Kidney tubule cell (primary cell): ENCODE measurements around the gene POLR3H.
A peak's percentile ranks its signal among the peaks of the same experiment; 100 is the strongest.
"Not testable (repeated sequence)": the region's sequence is repeated elsewhere in the genome, so short reads cannot be mapped to it uniquely, and the experiment has no call there.

Experiments used
- DNase-seq: peaks from one replicate; pipeline ENCODE4 v3.0.0-alpha.2; 2018; ENCODE audit warnings: low spot score

The POLR3H gene

DNA sequence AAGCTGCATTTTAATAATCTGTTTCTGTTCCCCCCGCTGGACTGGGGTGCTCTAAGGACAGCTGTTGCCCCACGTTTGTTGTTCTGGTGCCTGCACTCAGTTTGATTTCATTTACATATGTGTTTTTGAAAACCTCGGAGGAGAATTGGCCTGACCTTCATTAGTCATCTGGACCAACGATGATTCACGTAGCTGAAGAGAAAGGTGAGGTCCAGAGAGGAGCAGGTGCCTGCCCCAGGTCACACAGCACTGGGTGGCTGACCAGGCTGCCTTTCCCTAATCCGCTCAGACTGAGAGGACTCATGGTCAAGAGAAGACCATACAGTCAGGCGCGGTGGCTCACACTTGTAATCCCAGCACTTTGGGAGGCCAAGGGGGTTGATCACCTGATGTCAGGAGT, 20.3 kb upstream of the POLR3H start:
- DNase-seq = peak; percentile 66

DNA sequence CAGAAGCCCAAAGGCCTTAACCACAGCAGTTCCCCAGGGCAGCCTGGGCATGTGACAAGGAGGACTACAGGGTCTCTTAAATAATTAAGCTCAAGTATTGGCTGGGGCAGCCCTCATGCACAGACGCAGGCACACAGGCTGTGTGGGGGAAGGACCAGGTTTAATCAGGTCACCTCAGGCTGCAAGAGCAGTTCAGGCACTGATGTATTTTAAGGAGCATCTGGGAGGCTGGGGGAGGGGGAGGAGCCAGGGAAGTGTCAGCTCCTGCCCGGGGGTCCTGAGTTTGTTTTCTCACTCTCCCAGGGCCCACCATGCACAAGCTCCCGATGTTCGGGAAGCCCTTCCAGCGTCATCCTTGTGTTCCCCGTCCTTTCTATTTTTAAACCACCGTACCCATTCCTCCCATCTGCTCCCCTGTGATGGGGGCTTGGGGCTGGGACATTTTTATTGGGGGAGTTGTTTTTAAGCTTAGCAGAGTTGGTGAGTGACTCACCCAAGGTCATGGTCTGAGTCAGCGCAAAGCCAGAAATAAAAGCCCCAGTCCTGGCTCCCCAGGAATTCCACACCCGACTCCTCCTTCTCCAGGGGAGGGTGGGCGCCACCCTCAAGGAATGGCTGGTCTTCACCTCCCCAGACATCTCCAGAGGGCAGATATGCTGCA, 18.9 kb upstream of the POLR3H start:
- DNase-seq = peak; percentile 82

DNA sequence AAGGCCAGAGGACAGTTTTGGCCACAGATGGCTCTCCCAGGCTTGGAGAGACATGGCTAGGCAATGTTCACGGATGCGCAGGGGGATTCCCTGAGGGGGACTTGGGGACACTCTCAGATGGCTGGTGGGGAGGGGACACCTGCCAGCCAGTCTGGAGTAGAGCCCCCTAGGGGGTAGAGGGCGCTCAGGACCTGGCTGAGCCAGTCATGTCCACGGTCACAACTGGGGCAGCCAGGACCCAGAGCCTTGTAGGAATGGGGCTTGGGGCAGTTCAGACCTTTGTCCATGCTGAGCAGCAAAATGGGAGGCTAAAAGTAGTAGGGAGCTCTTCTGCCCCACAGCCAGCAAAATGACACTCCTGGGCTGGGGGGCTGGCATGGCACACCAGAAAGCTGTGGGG, 18.2 kb upstream of the POLR3H start:
- no peak for DNase-seq

DNA sequence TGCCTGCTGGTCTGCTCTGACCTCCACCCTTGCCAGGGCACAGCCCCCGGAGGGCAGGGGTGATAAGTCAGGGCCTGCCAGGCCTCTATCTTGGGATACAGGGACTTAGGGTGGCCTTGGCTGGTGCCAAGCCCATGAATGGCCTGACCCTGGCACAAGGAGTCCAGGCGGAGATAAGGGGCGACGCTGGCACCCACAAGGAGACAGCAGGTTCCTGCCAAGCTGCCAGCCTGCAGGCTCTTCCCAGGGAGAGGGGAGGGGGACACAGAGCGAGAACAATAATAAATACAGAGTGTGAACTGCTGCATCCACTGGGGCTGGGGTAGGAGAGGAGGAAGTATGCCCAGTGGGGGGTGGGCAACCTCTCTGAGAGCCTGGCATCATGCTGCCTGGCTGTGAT, 17.5 kb upstream of the POLR3H start:
- no peak for DNase-seq

DNA sequence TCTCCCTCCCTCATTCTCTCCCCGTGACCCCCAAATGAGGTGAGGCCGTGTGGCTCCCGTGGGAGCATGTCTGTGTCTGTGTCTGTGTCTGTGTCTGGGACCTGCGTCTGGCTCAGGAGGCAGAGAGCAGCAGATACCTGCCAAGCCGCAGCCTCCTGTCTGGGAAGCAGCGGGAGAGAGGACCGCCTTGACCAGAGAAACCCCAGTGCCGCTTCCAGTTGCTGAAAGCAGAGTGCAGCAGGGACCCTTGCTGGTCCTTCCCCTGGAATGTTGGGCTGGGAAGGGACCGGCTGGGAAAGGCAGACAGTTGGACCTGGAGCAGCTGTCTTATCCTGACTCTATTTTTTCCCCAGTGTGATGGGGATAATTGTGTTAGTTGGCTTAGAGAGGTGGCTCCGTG, 17.1 kb upstream of the POLR3H start:
- peak; percentile 19 for DNase-seq

DNA sequence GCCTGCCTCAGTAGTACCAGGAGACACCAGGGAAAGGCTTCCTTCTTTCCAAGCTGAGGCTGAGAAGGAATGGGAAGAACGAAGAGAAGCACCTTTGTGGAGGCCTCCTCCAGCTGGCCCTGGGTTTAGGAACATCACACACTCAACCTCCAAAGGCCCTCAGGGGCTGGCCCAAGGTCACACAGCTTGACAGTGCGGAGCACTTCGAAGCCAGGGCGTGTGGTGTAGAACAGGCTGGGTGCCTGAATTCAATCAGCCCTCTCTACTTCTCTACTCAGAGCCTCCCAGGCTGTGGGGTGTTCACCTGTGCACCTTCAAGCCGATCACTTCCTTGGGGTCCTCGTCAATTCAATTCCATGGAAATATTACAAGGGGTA, 15.8 kb upstream of the POLR3H start:
- DNase-seq = no peak

DNA sequence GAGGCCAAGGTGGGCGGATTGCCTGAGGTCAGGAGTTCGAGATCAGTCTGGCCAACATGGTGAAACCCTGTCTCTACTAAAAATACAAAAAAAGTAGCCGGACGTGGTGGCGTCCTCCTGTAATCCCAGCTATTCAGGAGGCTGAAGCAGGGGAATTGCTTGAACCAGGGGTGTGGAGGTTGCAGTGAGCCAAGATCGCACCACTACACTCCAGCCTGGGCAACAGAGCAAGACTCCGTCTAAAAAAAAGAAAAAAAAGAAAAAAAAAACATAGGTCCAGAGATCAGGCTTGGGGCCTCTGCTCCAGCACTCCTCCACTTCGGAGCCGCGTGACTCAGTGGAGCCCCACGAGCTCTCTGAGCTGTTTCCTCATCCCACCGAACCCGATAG, 14.0 kb upstream of the POLR3H start:
- DNase-seq = not testable (repeated sequence)

DNA sequence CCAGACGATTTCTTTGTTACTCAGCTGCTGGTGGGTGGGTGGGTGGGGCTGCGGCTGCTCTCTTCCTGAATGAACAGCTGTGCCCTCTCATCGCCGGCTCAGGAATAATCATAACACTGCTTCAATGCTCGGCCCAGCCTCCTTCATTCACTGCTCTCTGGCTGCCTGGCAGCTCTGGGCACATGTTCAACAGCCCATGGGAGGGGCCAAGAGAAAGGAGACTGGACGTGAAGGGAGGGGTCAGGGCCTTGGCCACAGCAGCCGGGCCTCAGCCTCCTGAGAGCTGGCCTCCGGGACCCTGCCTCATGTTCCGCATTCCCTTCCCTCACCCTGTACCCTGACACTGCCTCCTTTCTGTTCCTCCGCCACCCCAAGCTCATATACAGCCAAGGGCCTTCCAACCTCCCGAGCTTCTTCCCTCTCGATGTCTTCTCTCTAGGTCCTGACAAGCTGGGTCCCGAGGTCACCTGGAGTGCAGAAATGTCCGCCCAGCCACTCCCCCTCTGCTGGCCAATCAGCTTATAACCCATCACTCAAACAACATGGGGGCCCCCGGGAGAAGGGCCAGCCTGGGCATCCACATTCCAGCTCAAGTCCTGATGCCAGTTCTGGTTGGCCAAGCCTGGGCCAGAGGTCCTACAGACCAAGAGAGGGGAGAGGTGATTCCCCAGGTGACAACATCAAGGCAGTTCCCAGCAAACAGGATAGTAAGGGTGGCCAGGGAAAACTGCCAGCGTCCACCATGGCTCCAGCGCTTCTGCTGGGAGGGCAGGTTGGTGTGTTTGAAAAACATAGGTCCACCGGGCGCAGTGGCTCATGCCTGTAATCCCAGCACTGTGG, 13.4 kb upstream of the POLR3H start:
- DNase-seq = peak; percentile 71

DNA sequence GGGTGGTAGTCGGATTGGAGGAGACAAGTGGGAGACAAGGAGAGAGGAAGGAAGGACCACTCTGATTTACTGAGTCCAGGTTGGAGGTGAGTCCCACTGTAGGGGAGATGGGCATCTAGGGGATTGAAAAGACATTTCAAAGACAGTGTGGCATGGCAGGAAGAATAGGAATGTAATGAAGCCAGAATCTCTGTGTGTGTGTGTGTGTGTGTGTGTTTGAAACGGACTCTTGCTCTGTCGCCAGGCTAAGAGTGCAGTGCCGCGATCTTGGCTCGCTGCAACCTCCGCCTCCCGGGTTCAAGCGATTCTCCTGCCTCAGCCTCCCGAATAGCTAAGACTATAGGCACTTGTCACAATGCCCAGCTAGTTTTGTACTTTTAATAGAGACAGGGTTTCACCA, 12.3 kb upstream of the POLR3H start:
- DNase-seq = no peak

DNA sequence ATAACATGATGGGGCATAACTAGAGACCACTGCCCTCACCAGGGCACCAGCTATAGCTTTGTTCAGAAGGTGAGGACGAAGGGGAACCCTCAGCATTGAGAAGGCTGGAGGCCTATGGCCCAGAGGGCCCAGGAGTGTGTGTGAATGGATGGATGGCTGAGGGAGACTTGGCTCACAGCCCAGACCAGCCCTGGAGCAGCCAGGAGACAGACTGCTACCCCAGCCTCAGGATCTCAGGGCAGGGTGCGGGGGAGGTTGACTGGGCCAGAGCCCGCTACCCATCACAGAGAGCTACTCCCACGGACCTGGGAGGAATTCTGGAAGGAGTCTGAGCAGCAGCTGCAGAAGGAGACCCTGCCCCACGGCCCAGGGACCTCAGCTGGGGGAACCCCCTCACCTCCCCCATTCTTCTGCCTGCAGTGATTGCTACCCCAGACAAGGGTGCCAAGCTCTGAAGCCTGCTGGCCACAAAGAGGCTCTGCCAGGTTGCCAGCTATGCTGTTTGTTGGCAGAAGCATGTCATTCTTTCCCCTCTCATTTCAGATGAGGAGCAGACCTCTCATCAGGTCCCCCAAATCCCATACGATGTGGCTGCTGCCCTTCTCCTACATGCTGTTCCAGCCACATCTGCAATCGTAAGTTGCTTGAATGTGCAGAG, 11.2 kb upstream of the POLR3H start:
- DNase-seq = no peak

DNA sequence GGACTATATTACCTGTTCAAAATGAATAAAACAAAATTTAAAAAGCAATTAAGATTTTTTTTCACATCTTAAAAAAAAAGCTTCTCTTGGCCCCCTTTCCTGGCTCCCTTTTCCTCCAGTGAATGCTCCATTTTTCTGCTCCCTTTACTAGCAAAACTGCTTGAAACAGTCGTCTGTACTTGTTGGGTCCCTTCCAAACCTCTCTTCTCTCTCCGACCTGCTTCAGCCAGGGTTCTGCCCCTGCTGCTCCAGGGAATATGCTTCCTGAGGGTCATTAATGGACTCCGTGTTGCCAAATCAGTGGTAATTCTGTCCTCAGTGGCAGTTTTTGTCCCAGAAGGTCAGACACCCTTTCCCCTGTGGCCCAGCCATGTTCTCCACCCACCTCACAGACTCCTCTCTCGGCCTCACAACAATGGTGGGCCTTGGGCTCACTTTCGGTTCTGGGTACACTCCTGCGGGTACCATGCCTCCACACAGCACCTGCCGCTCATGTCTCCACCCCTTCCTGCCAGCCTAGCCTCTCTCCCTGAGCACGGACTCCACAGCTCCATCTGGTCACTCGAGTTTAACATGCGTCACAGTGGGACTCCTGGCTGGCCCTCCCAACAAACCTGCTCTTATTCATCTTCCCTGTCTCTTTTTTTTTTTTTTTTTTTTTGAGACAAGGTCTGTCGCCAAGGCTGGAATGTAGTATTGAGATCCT, 7.8 kb upstream of the POLR3H start:
- DNase-seq = no peak

DNA sequence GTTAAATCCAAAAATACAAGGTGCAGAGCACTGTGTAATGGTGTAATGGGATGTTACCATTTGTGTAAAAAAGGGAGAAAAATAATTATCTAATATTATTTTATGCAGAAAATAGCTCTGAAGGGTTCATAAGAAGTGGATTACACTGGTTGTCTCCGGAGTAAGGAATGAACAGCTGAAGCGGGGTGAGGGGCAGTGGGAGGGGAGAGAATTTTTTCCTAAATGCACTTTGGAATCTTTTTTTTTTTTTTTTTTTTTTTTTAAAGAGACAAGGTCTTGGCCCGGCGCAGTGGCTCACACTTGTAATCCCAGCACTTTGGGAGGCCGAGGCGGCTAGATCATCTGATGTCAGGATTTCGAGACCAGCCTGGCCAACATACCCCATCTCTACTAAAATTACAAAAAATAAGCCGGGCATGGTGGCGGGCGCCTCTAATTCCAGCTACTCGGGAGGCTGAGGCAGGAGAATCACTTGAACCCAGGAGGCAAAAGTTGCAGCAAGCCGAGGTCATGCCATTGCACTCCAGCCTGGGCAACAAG, 6.8 kb upstream of the POLR3H start:
- DNase-seq = no peak

DNA sequence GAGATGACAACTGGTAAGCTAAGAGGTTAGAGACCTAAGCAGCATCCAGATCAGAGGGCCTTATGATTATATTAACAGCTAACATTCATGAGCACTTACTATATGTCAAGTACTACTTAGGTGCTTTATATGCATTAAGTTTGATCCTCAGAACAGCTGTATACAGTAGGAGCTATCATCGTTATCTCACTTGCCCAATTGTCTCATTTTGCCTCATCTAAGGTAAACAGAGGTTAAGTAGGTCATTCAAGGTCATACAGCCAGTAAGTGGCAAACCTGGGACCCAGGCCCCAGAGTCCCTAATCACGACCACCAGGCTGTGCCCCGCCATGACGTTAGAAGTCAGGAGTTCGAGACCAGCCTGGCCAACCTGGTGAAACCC, 4.6 kb upstream of the POLR3H start:
- no peak for DNase-seq

DNA sequence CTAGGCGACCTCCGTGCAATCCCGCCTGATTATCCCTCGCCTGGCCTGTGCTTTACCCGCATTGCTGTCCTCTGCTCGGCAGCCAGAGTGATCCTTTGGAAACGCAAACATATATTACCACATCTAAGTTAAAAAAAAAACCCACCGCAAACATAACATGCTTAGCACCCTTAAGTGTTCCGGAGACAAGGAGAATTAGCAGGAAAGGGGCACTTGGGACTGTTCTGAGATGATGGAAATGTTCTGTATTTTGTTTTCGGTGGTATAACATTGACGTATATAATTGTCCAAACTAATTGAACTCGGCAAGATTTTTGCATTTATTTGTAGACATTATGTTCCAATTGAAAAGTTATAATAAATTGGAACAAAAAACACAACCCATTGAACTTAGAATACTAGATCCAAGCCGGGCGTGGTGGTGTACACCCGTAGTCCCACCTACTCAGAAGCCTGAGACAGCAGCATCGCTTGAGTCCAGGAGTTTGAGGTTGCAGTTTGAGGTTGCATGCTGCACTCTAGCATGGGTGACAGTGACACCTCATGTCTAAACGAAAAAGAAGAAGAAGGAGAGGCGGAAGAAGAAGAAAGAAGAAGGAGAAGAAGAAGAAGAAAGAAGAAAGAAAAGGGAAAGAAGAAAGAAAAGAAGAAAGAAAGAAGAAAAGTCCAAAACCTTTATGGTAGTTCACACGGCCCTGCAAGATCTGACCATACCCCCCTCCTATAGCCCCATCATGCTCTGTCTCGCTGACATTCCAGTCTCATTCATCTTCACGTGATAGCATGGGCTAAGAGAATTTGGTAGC, 604 bp upstream of the POLR3H start:
- peak; percentile 29 for DNase-seq

DNA sequence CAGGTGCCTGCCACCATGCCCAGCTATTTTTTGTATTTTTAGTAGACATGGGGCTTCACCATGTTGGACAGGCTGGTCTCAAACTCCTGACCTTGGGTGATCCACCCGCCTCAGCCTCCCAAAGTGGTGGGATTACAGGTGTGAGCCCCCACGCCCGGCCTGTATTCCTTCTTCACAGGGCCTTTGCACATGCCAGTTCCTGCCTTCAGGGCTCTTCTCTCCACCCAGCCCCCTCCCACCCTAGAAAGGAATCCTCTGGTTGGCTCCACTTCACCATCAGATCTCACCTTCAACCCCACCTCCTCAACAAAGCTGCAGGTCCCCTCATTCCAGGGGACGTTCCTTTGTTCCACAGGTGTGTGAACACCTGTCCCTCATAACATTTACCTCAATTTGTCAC, 2.0 kb downstream of the POLR3H start:
- no peak for DNase-seq

DNA sequence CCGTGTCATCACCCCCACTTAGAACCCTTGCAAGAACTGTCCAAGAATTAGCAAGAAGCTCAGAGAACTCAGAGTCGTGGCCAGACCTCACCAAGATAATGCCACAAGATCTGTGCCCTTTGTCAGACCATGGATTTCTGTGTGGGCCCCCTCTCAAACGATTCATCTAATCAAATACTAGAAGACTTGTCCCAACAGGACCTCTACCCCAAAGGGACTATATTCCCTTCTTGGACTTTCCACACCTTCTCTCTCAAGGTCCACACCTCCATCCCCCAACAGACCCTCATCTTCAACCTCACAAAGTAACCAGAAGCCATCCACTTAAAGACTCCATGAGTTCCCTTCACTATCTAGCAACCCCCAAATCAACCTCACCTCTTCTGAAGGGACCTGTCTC, 2.8 kb downstream of the POLR3H start:
- DNase-seq = no peak

DNA sequence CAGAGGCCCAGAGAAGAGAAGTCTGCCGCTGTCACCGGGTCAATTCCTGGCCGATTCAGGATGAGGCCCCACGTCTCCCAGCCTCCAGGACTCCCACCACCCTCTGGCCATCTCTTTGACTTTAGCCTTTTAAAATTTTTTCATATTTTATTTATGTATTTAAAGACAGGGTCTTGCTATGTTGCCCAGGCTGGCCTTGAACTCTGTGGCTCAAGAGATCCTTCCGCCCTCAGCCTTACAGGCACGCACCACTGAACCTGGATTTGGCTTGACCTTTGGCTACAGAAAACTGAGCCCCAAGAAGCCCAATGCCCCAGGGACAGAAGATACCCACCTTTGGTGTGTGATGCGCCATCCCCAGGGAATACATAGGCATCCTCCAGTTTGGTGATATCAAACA, 3.9 kb downstream of the POLR3H start:
- no peak for DNase-seq

DNA sequence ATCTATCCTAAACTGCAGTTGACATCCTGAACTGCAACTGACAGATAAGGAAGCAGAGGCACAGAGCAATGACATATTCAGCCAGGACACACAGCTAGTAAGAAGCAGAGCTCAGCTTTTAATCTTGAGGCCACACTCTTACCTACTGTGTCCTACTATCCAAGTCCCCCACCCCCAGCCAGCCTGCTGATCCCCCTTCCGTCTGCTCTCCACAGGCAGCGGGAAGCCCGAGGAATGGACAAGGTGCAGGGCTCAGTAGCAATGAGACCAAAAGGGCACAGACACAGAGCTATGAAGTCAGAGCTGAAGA, 4.3 kb downstream of the POLR3H start:
- no peak for DNase-seq

DNA sequence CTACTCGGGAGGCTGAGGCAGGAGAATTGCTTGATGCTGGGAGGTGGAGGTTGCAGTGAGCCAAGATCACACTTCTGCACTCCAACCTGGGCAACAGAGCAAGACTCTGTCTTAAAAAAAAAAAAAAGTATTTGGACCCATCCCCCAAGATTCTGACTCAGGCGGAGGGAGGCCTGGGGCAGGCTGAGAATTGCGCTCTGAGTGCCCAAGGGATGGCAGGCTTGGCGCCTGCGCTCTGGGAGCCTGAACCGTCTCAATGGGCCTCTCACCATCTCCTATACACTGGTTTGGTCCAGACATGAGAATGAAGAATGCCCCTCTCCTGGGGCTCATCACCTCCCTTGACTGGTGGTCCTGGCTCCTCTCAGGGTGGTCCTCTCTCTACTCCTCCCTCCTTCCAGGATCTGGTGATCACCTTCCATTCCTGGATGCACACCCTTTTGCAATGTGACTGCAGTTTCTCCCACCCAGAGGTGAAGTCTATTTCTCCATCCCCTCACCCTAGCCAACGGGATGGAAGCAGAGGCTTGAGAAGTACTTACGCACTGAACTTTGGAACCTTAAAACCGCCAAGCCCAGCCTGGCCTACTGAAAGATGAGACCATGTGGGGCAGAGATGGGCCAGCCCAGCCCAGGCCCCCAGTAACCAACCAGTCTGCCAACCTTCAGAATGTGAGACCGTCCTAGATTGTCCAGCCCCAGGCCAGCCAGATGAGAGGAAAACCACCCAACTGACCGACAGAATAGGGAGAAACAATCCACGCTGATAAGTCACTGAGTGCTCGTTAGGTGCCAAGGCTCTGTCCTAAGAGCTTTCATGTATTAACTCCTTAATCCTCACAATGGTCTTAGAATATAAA, 4.9 kb downstream of the POLR3H start:
- no peak for DNase-seq

DNA sequence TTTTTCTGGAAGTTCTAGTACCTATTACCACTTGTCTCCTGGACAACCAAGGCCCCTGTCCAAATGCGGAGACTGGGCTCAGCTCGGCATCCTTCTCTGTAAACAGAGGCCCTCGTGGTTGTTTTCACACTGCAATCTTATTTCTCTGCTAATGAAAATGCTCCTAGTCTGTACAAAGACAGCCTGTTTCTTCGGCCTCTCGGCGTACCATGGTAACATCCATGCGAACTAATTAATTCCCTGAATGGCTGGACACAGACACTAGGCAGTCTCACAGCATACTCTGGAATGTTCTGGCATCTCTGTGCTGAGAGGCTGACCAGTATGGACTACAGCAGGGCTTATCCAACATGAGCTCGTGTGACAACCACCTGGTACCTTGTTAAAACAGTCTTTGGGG, 5.7 kb downstream of the POLR3H start:
- no peak for DNase-seq

DNA sequence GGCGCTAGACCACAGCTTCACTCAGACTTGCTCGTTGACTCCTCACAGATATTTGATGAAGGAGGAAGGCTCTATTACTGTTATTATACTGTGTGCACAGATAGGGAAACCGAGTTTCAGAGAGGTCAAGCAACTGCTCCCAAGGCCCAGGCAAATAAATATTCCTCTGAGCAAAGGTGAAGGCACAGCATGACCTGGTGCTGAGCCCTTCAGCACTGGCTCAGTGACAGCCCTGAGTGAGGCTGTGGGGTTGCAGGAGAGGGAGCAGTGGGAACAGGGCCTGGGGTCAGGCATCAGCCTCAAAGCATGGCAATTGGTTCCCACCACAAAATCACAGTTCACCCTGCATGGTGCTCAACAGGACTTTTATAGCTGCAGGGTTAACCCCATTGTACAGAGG, 7.1 kb downstream of the POLR3H start:
- DNase-seq = no peak
